ENCODE measurements around the gene TBCK.
"Not testable (repeated sequence)": the region's sequence is repeated elsewhere in the genome, so short reads cannot be mapped to it uniquely, and the experiment has no call there.

Gene TBCK

DNA sequence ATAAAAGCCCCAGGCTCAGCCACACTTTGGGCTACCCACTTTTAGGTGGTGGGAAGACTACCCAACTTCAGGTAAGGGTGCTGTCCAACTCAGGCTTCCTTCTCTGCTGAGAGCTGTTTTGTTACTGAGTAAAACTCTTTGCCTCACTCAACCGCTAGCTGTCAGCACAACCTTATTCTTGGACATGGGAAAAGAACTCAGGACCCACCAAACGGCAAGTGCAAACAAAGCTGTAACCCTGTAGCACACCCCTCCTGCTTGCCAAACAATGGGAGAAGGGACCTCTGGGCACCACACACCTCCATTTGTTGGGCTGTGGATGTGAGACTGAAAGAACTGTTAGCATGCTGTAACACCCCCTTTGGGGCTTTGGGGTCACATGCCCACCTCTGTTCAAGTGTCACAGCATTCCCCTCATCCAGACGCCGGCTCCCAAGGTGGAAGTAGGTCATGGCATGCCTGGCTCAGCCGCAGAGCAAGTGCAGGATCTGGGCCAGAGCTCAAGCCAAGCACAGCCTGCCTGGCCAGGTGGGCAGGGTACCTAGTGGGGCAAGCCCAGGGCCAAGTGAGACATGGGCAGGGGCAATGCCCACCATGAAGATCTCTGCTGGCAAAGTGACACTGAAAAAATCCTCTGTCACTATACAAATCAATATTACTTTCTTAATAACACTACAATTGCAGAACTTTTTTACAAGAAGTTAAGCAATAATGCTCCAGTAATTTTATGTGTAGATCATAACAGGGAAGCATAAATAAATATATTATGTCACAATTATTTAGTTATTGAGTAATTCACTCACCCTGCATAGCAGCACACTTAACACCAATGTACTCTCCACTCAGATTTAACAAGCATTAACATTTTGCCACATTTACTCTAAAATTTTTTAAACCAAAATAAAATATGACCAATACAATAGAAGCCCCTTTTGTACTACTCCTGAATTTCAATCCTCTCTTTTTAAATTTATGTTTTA is 107.2 kb downstream of the TBCK start:
- no peak for DNase-seq

DNA sequence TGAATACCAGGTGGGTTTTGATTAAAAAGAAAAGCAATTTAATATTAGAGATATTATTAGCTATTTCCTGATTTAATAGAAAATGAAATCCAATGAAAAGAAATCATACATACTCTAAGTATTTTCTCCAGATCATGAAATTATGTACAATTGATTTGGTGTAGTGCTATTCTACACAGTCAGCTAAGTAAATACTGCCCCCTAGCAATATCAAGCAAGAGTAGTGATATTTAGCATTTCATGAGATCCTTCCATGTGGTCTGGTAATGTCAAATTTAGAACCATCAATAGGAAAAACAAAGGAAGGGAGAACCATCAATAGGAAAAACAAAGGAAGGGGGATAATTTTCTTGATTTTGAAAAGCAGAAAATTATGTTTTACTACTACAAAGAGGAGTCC is 114.6 kb downstream of the TBCK start:
- DNase-seq, result no peak

DNA sequence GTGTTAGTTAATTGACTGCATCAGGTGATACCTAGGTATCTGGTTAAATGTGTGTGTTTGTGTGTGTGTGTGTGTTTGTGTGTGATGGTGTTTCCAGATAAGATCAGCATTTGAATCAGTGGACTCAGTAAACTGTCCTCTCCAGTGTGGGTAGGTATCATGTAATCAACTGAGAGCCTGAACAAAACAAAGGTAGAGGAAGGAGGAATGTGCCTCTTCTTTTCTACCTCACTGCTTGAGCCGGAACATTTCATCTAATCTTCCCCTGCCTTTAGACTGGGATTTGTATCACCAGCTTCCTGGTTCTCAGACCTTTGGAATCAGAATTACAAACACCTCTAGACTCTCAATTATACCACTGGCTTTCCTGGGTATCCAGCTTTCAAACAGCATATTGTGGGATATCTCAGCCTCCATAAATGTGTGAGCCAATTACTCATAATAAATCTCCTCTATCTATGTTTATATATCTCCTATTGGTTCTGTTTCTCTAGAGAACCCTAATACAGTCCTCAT is 120.5 kb downstream of the TBCK start:
- DNase-seq, result no peak

DNA sequence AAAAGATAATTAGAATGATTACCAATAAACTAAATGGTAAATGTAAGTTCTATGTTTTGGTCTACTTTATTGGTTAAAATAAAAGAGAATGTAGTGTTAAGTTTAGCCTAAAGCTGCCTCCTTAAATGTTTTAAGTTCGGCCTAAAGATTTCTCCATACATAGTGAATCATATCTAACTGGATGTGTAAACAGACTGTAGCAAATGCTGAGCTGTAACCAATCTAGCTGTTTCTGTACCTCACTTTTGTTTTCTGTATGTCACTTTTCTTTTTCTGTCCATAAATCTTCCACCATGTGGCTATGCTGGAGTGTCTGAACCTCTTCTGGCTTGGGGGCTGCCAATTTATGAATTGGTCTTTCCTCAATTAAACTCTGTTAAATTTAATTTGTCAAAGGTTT is 121.2 kb downstream of the TBCK start:
- no peak for DNase-seq

DNA sequence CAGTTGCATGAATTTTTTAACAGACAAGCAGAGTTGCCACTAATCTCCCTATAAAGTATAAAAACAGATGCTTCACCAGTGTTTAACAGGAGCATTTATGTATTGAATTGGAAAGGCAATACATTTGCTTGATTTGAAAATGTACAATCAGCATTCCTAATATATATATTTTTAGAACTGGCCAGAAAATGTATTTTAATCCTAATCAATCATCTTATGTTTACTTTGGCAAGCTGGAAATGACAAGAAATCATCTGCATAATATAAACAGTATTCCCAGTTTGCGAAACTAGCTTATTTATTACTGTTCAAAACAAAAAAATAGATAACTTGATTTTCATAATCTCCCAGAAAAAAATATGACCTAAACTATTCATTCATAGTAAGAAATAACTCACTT is 123.9 kb downstream of the TBCK start:
- DNase-seq, result no peak

DNA sequence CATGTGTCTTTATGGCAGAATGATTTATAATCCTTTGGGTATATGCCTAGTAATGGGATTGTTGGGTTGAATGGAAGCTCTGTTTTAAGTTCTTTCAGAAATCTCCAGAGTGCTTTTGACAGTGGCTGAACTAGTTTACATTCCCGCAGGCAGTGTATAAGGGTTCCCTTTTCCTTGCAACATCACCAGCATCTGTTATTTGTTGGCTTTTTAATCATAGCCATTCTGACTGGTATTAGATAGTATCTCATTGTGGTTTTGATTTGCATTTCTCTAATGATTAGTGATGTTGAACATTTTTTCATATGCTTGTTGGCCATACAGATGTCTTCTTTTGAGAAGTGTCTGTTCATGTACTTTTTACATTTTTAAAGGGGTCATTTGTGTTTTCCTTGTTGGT is 129.8 kb downstream of the TBCK start:
- no peak for DNase-seq

DNA sequence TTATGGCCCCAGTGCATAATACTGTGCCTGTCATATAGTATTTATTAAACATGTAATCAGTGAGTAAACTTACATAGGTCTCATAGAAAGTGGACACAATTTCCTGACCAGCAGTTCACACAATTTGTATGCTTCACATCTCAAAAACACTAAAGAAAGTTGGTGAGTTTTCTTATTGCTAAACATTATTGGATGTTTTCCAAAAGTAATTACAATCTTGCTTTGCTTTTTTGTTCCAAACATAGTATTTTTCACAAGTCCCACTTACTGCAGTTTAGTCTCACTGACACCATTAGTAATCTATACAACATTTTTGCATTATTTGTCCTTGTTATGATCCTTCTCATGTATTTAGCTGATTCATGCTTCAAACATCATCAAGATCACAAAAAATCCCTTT is 132.5 kb downstream of the TBCK start:
- DNase-seq, result no peak

DNA sequence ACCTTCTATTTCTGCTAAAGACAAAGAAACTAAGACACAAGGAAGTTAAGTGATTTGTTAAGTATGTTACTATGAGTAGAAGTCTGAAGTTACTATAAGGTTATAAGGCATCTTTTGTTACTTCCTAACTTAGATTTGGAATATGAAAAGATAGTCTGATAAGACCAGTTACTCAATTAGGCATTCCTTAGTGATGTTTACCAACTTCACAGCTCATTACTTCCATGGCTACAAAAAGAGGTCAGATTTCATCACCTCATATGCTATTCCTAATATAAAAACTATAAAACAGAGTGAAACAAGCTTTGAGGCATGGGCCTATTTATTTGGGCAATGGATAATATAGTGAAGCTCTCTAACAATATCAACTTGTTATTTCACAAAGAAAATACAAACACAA is 143.1 kb downstream of the TBCK start:
- DNase-seq, result no peak

DNA sequence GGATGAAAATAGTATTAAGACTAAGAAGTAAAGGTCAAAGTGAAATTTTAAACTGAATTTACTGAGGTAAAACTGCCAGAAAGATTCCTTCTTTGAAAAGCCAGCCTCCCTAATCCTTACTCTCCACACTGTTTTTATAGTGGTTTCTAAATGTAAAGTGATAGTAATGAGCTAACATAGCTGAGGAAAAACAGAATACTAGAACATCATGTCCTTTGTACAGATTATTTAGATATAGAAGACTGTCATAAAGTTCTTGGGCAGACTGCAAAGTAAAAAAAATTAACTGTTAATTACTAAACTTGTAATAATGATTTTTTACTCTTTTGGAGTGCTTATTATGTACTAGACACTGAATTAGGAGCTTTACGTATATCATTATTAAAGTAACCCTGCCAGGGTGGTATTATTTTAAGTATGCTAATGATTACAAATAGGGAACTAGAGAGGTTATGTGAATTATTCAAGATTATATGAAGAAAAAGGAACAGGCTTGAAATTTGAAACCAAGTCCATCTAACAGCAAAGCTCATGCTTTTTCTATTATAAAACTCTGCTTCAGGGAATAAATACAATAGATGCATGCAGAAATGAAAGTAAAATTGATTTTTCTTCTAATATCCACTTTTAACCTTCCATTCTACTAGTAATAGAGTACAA is 150.5 kb downstream of the TBCK start:
- no peak for DNase-seq

DNA sequence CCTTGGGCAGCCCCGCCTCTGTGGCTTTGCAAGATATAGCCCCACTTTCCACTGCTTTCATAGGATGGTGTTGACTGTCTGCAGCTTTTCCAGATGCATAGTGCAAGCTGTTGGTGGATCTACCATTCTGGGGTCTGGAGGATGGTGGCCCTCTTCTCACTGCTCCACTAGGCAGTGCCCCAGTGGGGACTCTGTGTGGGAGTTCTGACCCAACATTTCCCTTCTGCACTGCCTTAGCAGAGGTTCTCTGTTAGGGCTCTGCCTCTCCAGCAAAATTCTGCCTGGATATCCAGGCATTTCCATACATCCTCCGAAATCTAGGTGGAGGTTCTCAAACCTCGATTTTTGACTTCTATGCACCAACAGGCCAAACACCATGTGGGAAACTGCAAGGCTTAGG is 153.7 kb downstream of the TBCK start:
- DNase-seq, result no peak

DNA sequence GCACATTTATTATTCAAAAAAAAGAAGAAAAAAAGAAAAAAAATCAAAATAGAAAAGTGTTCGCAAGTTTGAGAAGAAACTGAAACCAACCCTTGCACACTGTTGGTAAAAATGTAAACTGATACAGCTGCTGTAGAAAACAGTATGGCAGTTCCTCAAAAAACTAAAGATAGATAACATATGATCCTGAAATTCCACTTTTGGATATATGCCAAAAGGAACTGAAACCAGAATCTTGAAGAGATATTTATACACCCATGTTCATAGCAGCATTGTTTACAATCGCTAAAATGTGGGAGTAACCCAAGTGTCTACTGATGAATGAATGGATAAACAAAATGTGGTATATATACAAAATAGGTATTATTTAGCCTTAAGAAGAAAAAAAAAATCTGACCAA is 155.4 kb downstream of the TBCK start:
- no peak for DNase-seq

DNA sequence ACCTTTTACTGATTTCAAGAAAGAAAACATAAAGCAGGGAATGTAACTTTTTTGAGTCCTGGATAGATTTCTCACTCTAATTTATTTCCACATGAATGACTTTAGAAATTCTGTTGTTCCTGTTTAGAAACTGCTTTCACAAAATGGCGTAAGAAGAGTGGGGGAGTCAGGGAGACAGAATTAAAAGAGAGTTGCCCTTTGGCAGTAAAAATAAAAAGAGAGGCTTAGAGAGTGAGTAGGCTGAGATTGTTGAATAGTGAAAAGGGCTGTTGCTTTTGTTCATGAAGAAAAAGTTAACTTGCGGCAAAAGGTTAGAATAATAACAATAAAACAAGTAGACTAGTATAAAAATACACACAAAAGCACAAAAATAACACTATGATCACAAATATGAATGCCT is 166.1 kb downstream of the TBCK start:
- DNase-seq, result no peak

DNA sequence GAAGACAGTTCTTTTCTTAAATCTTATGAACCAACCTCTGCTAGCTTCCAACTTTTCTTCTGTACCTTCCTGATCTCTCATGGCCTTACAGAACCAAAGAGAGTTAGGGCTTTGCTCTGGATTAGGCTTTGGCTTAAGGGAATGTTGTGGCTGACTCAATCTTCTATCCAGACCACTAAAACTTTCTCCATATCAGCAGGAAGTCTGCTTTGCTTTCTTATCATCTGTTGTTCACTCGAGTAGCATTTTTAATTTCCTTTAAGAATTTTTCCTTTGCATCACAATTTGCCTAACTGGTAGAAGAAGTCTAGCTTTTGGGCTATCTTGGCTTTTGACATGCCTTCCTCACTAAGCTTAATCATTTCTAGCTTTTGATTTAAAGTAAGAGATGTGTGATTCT is 167.0 kb downstream of the TBCK start:
- DNase-seq, result no peak

DNA sequence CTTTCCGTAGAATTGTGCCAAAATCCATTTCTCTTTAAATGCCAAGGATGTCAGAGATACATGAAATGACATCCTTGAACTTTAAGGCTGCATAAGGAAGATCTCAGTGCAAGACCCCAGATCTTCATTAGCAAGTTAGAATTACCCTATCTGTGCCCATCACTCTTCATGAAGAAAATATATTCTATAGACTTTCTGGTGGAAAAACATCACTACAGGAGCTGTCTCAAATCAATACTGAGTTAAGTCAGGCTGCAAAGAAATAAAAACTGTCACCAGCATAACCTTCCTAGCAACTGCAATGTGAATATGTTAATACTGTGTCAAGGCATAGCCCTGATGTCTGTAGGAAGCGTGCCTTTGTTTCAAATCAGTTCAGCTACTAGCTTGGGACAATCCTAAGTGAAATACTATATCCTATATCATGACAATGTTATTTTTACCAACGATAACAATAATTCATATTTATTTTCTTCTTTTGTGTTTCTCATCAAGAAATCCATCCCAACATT is 173.3 kb downstream of the TBCK start:
- DNase-seq, result no peak

DNA sequence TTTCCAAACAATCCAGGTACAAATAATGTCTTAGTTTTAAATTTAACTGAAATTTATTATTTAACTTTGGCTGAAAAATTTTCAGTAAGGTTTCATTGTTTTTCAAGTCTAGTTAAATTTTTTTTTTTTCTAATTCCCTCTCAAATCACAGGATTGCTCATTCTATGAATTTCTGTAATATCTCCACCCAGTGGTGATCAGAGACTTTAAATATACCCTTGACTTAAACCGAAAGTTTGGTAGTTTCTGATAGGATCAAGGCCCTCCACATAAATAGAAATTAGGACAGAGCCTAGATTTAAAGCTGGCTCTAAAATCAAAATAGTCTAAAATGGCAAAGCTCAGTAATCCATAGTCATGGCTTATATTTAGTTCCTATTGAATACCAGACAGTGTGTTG is 175.4 kb downstream of the TBCK start:
- no peak for DNase-seq

DNA sequence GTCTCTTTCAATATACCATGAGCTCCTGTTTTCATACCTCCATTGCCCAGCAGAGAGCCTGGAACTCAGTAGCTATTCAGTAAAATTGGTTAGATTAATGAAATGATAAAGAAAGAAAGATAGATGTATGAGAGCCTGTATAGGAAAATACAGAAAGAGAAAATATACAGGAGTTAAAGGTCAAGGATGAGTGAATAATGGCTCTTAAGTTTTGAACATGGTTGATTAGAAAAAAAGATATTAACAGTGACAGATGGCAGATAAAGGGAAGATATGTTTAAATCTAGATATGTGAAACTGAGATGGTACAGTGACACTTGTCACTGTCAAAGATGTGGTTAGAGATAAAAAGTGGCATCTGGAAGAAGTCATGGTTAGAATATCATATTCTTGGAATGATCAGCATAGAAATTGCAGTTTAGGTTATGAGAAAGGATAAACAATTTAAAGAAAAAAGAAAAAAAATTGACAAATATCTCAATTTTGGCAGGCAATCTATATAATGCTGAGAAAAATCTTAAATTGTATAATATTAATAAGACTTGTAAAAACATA is 179.2 kb downstream of the TBCK start:
- no peak for DNase-seq

DNA sequence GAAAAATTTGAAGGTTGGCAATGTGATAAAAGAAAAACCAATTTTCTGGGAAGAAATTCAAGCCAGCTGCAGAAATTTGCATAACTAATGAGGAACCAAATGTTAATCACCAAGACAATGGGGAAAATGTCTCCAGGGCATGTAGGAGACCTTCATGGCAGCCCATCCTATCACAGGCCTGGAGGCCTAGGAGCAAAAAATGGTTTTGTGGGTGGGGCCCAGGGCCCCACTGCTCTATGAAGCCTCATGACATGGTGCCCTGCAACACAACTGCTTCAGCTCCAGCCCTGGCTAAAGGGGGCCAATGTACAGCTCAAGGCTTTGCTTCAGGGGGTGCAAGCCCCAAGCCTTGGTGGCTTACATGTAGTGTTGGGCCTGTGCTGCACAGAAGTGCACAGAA is 184.0 kb downstream of the TBCK start:
- no peak for DNase-seq

DNA sequence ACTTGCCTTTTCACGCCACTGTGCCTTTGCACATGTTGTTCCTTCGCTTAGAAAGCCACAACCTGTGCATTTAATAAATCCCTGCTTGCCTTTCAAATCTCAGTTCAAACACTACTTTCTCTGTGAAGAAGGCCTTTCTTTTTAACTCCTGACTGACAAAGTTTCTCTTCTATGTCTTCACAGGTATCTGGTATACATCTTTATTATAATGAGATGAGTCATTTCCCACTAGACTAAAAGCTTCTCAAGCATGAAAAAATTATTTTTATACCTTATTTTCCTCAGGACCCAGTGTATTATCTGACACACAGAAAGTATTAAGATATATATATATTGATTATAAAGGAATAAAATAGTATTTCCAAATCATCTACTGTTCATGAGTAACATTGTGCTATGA is 189.9 kb downstream of the TBCK start:
- no peak for DNase-seq

DNA sequence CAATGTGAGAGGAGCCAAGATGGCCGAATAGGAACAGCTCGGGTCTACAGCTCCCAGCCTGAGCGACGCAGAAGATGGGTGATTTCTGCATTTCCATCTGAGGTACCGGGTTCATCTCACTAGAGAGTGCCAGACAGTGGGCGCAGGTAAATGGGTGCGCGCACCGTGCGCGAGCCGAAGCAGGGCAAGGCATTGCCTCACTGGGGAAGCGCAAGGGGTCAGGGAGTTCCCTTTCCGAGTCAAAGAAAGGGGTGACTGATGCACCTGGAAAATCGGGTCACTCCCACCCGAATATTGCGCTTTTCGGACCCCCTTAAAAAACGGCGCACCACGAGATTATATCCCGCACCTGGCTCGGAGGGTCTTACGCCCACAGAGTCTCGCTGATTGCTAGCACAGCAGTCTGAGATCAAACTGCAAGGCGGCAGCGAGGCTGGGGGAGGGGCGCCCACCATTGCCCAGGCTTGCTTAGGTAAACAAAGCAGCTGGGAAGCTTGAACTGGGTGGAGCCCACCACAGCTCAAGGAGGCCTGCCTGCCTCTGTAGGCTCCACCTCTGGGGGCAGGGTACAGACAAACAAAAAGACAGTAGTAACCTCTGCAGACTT is 196.0 kb downstream of the TBCK start:
- DNase-seq, result not testable (repeated sequence)

DNA sequence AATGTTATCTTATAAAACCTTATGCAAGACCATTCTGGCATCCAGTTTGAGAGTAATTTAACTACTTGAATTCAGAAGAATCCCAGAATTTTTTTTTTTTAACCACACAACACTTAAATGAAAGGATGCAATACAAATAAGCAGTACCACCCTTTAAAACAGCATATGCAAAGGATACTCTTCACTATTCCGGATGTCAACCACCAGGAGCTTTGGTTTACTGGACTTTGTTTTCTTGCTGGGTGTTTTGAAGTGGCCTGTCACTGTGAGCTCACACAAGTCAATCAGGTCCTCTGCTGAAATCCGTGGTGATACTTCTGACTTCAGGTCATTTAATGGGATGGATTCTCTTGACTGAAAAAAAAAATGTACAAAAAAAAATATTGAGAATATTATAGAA is 200.0 kb downstream of the TBCK start:
- DNase-seq, result no peak

DNA sequence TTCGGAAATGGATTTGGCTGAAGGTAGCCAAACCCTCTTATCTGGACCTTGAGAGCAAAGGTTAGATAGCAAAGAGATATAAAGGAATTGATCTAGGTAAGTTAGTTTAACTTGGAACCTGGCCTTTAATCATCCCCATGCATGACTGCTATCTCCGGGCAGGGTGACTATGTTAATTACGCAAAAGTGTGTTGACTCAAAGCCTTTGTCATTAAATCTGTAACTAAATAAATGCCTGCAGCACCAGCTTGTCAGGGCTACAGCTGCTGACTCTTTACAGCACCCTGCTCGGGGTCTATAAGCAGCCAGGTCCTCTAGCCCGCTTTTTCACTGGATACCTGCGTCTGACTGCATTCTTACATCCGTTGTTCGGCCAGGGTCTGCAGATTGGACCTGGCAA is 201.7 kb downstream of the TBCK start:
- DNase-seq, result no peak

DNA sequence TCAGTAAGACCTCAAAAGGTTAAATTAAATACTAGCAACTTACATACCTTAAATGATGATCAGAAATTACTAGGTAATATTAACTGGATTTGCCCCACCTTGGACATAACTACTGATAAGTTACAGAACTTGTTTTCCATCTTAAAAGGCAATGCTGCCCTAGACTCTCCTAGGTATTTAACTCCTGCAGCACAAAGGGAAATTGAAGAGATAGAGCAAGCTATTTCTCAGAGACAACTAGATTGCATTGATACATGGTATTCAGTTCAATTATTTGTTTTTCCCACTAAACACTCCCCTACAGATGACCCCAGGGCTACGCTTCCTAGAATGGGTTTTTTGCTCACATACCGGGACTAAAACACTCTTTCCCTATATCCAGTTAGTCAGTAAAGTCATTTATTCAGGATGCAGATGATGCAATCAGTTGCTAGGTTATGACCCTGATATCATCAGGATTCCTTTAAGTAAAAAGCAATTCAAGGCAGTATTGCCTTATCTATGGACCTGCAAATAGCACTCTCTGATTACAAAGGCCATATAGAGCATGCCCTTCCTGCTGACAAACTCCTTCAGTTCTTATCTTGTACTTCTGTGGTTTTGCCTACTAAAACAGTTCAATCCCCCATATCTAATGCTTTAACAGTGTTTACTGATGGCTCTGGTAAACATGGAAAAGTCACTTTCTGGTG is 204.1 kb downstream of the TBCK start:
- peak in 1 of 6 experiments; percentile 1 for DNase-seq

DNA sequence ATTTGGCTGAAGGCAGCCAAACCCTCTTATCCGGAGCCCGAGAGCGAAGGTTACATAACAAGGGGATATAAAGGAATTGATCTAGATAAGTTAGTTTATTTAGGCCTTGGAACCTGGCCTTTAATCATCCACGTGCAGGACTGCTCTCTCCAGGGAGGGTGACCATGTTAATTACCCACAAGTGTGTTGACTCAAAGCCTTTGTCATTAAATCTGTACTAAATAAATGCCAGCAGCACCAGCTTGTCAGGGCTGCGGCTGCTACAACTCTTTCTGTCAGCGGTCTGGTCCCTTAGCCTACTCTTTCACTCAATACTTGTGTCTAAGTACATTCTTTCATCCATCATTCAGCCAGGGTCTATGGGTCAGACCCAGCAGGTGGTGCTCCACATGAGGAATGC is 206.1 kb downstream of the TBCK start:
- DNase-seq, result no peak
